ENCODE measurements around the gene CCDC141. TPM values are rescaled to one million over a fixed set of nuclear protein-coding genes. Genes with fewer than 3 reads are reported as not detected.

CCDC141 gene
- polyA plus RNA-seq, 2 of the 4 experiments (the other 2 are of a cell fraction), result not detected

- no peak for ATAC-seq
- H3K27ac ChIP-seq, result no peak overlapping the region
- no peak overlapping the region for H3K4me3 ChIP-seq
- no peaks in the 10 kb centered on the region for H3K4me1 ChIP-seq
- no peak for DNase-seq (ENCODE audit: low read depth in 1 of 2, low spot score in 1 of 2)
- POLR2A ChIA-PET, result no interaction called here
- no peak for FAIRE-seq
- TF ChIP-seq FOXS1 (CRISPR knock-in tag; IDR thresholded peaks at IDR 0.05) (no peak), ZFP36 (IDR thresholded peaks at IDR 0.05; ENCODE audit: borderline replicate concordance, partially characterized antibody) (no peak), ELK1 (IDR thresholded peaks at IDR 0.05; ENCODE audit: low read depth, low read length) (no peak), KDM5A (IDR thresholded peaks at IDR 0.05) (no peak), FOSB (CRISPR knock-in tag; IDR thresholded peaks at IDR 0.05) (no peak), MAX (IDR thresholded peaks at IDR 0.05) (no peak), PBX3 (IDR thresholded peaks at IDR 0.05) (no peak)
- CTCF ChIA-PET, result interaction anchor here (0.6 kb wide), 1 partner anchor 350 kb away, joined by 3 read pairs; no protein-coding TSS in a partner anchor
- 10% methylated on average over 1 of the region's 1 CpG for WGBS (ENCODE audit: missing lambda C conversion rate)
- no peak overlapping the region for H3K4me2 ChIP-seq
- no peaks in the 10 kb centered on the region for H3K9me3 ChIP-seq
Measured at GRCh38 chr2:178825183-178825582, 224.8 kb downstream of the CCDC141 start.

- H3K4me2 ChIP-seq, result no peak overlapping the region
- WGBS (ENCODE audit: missing lambda C conversion rate), result 55% methylated on average over 7 of the region's 7 CpGs
- no peak for ATAC-seq
- H3K4me1 ChIP-seq, result no peaks in the 10 kb centered on the region
- H3K4me3 ChIP-seq, result no peak overlapping the region
- CTCF ChIA-PET, result no interaction called here
- H3K9me3 ChIP-seq, result no peaks in the 10 kb centered on the region
- TF ChIP-seq GATA3 (IDR thresholded peaks at IDR 0.05; ENCODE audit: borderline replicate concordance), result no peak
- no peak for TF ChIP-seq KDM1A (IDR thresholded peaks at IDR 0.05; ENCODE audit: low read depth)
- no peak for TF ChIP-seq SREBF2 (IDR thresholded peaks at IDR 0.05)
- no peak for TF ChIP-seq NPAS2 (CRISPR knock-in tag; IDR thresholded peaks at IDR 0.05; ENCODE audit: borderline replicate concordance)
- no peak for TF ChIP-seq EHMT2 (IDR thresholded peaks at IDR 0.05; ENCODE audit: low read depth)
- TF ChIP-seq PHF8 (IDR thresholded peaks at IDR 0.05; ENCODE audit: borderline replicate concordance, low read depth), result no peak
- no peak for TF ChIP-seq POLR2AphosphoS2 (conservative IDR thresholded peaks at IDR 0.05; ENCODE audit: low read length)
- no peak for TF ChIP-seq REST (IDR thresholded peaks at IDR 0.05)
- no peak for TF ChIP-seq FOSL2 (IDR thresholded peaks at IDR 0.05)
- TF ChIP-seq FOSL2 (CRISPR knock-in tag; IDR thresholded peaks at IDR 0.05), result no peak
- TF ChIP-seq CHD4 (IDR thresholded peaks at IDR 0.05; ENCODE audit: borderline replicate concordance), result no peak
- no peak for TF ChIP-seq ZNF302 (CRISPR knock-in tag; IDR thresholded peaks at IDR 0.05)
- no peak for TF ChIP-seq HES2 (IDR thresholded peaks at IDR 0.05)
- no peak for TF ChIP-seq ZSCAN20 (CRISPR knock-in tag; IDR thresholded peaks at IDR 0.05)
- TF ChIP-seq EHF (CRISPR knock-in tag; IDR thresholded peaks at IDR 0.05), result no peak
- TF ChIP-seq RARB (CRISPR knock-in tag; IDR thresholded peaks at IDR 0.05), result no peak
- POLR2A ChIA-PET, result no interaction called here
- FAIRE-seq, result no peak
- no peak overlapping the region for H3K27ac ChIP-seq
- no peak for DNase-seq (ENCODE audit: low read depth in 1 of 2, low spot score in 1 of 2)
Measured at GRCh38 chr2:178824181-178824580, 225.8 kb downstream of the CCDC141 start.

All from A549 (cell line).